Fibroblast of lung (primary cell): ENCODE results near the gene ARHGEF26. TPM values are rescaled to one million over a fixed set of nuclear protein-coding genes. Genes with fewer than 3 reads are reported as not detected.

ENCODE experiments used
- DNase-seq, 2 donors: peaks; one replicate each; pipeline versions ENCODE4 v3.0.0 to v3.0.0-alpha.2; 2010; ENCODE audit warnings: low read depth in 2 of 2
- H2AFZ ChIP-seq: 2 replicates; pipeline ENCODE4 v1.5.1; 2012; ENCODE audit warnings: low read length, control low read depth, inconsistent platforms
- H3K27ac ChIP-seq: 2 replicates; pipeline ENCODE4 v1.5.1; 2011; ENCODE audit warnings: low read length, control low read depth; ENCODE audit not compliant: insufficient read depth
- H3K27me3 ChIP-seq: 2 replicates; pipeline ENCODE4 v1.5.1; 2011; ENCODE audit warnings: mild to moderate bottlenecking, low read length; ENCODE audit not compliant: control insufficient read depth, insufficient read depth
- H3K36me3 ChIP-seq: 2 replicates; pipeline ENCODE4 v1.5.1; 2011; ENCODE audit warnings: low read length; ENCODE audit not compliant: control insufficient read depth, insufficient read depth
- H3K4me1 ChIP-seq: 2 replicates; pipeline ENCODE4 v1.5.1; 2011; ENCODE audit warnings: low read length; ENCODE audit not compliant: control insufficient read depth, insufficient read depth; ENCODE audit errors: extremely low read depth
- H3K4me2 ChIP-seq: 2 replicates; pipeline ENCODE4 v1.5.1; 2011; ENCODE audit warnings: low read length, control low read depth; ENCODE audit not compliant: insufficient read depth; ENCODE audit errors: extremely low read depth
- H3K4me3 ChIP-seq, 4 experiments: fragments of 200-600 bp in 1 of 4; sonication (generic) in 1 of 4; replicated peaks in 1 of 4; 2 replicates each; pipeline ENCODE4 v1.5.1; 2011 to 2016; ENCODE audit warnings: low read length in 4 of 4, low read depth in 3 of 4, mild to moderate bottlenecking in 3 of 4, control low read depth in 2 of 4, inconsistent platforms in 1 of 4, mixed read lengths in 1 of 4; ENCODE audit not compliant: insufficient read depth in 1 of 4; ENCODE audit errors: control extremely low read depth in 1 of 4
- H3K79me2 ChIP-seq: 2 replicates; pipeline ENCODE4 v1.5.1; 2012; ENCODE audit warnings: mild to moderate bottlenecking, low read length, inconsistent platforms; ENCODE audit not compliant: control insufficient read depth, insufficient read depth
- H3K9ac ChIP-seq: 2 replicates; pipeline ENCODE4 v1.5.1; 2011; ENCODE audit warnings: mild to moderate bottlenecking, low read length, control low read depth; ENCODE audit not compliant: insufficient read depth
- H3K9me3 ChIP-seq: 2 replicates; pipeline ENCODE4 v1.5.1; 2012; ENCODE audit warnings: low read depth, low read length; ENCODE audit not compliant: control insufficient read depth, insufficient read depth
- H4K20me1 ChIP-seq: 2 replicates; pipeline ENCODE4 v1.5.1; 2011; ENCODE audit warnings: low read length; ENCODE audit not compliant: control insufficient read depth, insufficient read depth; ENCODE audit errors: extremely low read depth
- CTCF ChIP-seq, 2 donors: IDR thresholded peaks in 1 of 2; conservative IDR thresholded peaks in 1 of 2; 1 replicate in 1 of 2; 2 replicates in 1 of 2; pipeline ENCODE4 v1.5.1; 2011 to 2012; ENCODE audit warnings: low read length in 2 of 2, control low read depth in 1 of 2, inconsistent platforms in 1 of 2, low read depth in 1 of 2, mild to moderate bottlenecking in 1 of 2
- EZH2 ChIP-seq: IDR thresholded peaks from 2 replicates; pipeline ENCODE4 v1.5.1; 2012; ENCODE audit warnings: low read length, control low read depth, mild to moderate bottlenecking; ENCODE audit errors: missing control alignments
- polyA plus RNA-seq, 2 donors: library from polyadenylated mRNA; depleted of rRNA in 1 of 2; stranded (reverse) in 1 of 2; unstranded in 1 of 2; fragments of >200 nt; gene quantifications; 2 replicates each; pipeline ENCODE4 v1.2.1, GENCODE V29; 2011 to 2012; ENCODE audit warnings: missing spikeins in 1 of 2
- total RNA-seq: library from RNA; depleted of rRNA; stranded (reverse); fragments of >200 nt; gene quantifications from 2 replicates; pipeline ENCODE4 v1.2.1, GENCODE V29; 2014

Gene ARHGEF26
- total and polyA plus RNA-seq, 2 donors (not counting 1 experiment from before 2014, with no cell fraction given) = 0.72 to 2.1 TPM

GRCh38 chr3:154242766-154243165 is 121.6 kb downstream of the ARHGEF26 start:
- Histone ChIP-seq H3K79me2 (no peaks in the 10 kb centered on the region), H3K4me2 (no peak overlapping the region), H3K36me3 (no peaks in the 10 kb centered on the region), H3K27me3 (no peaks in the 10 kb centered on the region), H3K9me3 (no peaks in the 10 kb centered on the region), H2AFZ (no peak overlapping the region), H3K4me1 (peaks cover 8% of the 10 kb centered on the region), H3K4me3 (no peak overlapping the region), H3K27ac (peak overlapping the region; percentile 8), H4K20me1 (no peaks in the 10 kb centered on the region), H3K9ac (no peak overlapping the region)
- no peak for DNase-seq
- TF ChIP-seq EZH2 = no peak
- TF ChIP-seq CTCF (conservative IDR thresholded peaks at IDR 0.05 in 1 of 2, IDR thresholded peaks at IDR 0.05 in 1 of 2; ENCODE audit: low read depth in 1 of 2, low read length in 2 of 2) = no peak

GRCh38 chr3:154243353-154243752 is 122.2 kb downstream of the ARHGEF26 start:
- Histone ChIP-seq H3K27me3 (no peaks in the 10 kb centered on the region), H4K20me1 (no peaks in the 10 kb centered on the region), H3K4me1 (peaks cover 8% of the 10 kb centered on the region), H2AFZ (no peak overlapping the region), H3K36me3 (no peaks in the 10 kb centered on the region), H3K79me2 (no peaks in the 10 kb centered on the region), H3K9ac (no peak overlapping the region), H3K27ac (peak overlapping the region; percentile 62), H3K4me3 (no peak overlapping the region), H3K9me3 (no peaks in the 10 kb centered on the region), H3K4me2 (peak overlapping the region; percentile 44)
- DNase-seq = peak; percentile 45 to 70
- no peak for TF ChIP-seq CTCF (conservative IDR thresholded peaks at IDR 0.05 in 1 of 2, IDR thresholded peaks at IDR 0.05 in 1 of 2; ENCODE audit: low read depth in 1 of 2, low read length in 2 of 2)

- Histone ChIP-seq H4K20me1 (no peaks in the 10 kb centered on the region), H3K4me2 (no peak overlapping the region), H3K27ac (no peak overlapping the region), H3K9ac (no peak overlapping the region), H3K79me2 (no peaks in the 10 kb centered on the region), H2AFZ (no peak overlapping the region), H3K4me1 (peaks cover 8% of the 10 kb centered on the region), H3K36me3 (no peaks in the 10 kb centered on the region), H3K27me3 (no peaks in the 10 kb centered on the region), H3K9me3 (no peaks in the 10 kb centered on the region), H3K4me3 (no peak overlapping the region)
- DNase-seq = peak; percentile 44 to 64
- no peak for TF ChIP-seq CTCF (conservative IDR thresholded peaks at IDR 0.05 in 1 of 2, IDR thresholded peaks at IDR 0.05 in 1 of 2; ENCODE audit: low read depth in 1 of 2, low read length in 2 of 2)
- TF ChIP-seq EZH2 = no peak
Measured at GRCh38 chr3:154244644-154245043, 123.5 kb downstream of the ARHGEF26 start.
